B cell (primary cell): ENCODE measurements around the gene NOD2.

Experiments used
- EZH2 ChIP-seq: IDR thresholded peaks from 2 replicates; pipeline ENCODE4 v1.6.1; 2012; ENCODE audit warnings: borderline replicate concordance, low read depth, mild to moderate bottlenecking, moderate library complexity, low read length; ENCODE audit not compliant: insufficient read depth, poor library complexity, severe bottlenecking
- TF ChIP-seq, protein P1 (sequence below): fragments of 200-600 bp; IDR thresholded peaks from one replicate; pipeline ENCODE4 v1.8.0; 2022; ENCODE audit warnings: antibody characterized with exemption, mild to moderate bottlenecking

DNA sequence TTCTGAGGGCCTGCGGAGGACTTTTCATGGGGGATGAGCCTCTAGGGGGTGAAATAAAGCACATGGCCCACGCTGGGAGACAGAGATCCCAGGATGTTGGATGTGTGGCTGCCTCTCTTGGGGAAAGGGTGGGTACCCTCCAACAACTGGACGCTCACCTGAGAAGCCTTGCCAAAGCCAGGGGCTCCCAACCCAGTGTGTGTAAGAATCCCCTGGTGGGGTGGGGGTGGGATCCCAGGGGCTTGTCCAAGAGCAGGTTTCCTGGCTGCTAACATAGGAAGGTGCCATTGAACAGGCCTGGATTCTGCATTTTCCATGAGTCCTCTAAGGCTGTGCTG, 12.9 kb upstream of the NOD2 start:
- TF ChIP-seq, protein P1, sequence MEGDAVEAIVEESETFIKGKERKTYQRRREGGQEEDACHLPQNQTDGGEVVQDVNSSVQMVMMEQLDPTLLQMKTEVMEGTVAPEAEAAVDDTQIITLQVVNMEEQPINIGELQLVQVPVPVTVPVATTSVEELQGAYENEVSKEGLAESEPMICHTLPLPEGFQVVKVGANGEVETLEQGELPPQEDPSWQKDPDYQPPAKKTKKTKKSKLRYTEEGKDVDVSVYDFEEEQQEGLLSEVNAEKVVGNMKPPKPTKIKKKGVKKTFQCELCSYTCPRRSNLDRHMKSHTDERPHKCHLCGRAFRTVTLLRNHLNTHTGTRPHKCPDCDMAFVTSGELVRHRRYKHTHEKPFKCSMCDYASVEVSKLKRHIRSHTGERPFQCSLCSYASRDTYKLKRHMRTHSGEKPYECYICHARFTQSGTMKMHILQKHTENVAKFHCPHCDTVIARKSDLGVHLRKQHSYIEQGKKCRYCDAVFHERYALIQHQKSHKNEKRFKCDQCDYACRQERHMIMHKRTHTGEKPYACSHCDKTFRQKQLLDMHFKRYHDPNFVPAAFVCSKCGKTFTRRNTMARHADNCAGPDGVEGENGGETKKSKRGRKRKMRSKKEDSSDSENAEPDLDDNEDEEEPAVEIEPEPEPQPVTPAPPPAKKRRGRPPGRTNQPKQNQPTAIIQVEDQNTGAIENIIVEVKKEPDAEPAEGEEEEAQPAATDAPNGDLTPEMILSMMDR: no peak
- TF ChIP-seq EZH2: no peak
